Smooth muscle cell (in vitro differentiated cells): ENCODE data around the gene INF2. TPM values are rescaled to one million over a fixed set of nuclear protein-coding genes. Genes with fewer than 3 reads are reported as not detected.
"Not testable (repeated sequence)": the region's sequence is repeated elsewhere in the genome, so short reads cannot be mapped to it uniquely, and the experiment has no call there.

Source experiments
- DNase-seq: peaks from one replicate; lab custom pipeline; 2025; ENCODE audit not compliant: unreplicated experiment; lab: John Stamatoyannopoulos, UW
- H2AFZ ChIP-seq: fragments of 200-600 bp; sonication (generic); 2 replicates; pipeline ENCODE4 v1.6.0; 2016; ENCODE audit warnings: antibody characterized with exemption, low read depth, mild to moderate bottlenecking
- H3F3A ChIP-seq: fragments of 200-600 bp; sonication (generic); 2 replicates; pipeline ENCODE4 v1.6.0; 2017; ENCODE audit warnings: antibody characterized with exemption, low read depth
- H3K27ac ChIP-seq: fragments of 200-600 bp; sonication (generic); 2 replicates; pipeline ENCODE4 v1.5.1; 2016; ENCODE audit warnings: low read depth, mild to moderate bottlenecking
- H3K27me3 ChIP-seq: fragments of 200-600 bp; sonication (generic); 2 replicates; pipeline ENCODE4 v1.6.1; 2016; ENCODE audit warnings: low read depth, mild to moderate bottlenecking
- H3K36me3 ChIP-seq: fragments of 200-600 bp; sonication (generic); 2 replicates; pipeline ENCODE4 v1.5.1; 2016; ENCODE audit warnings: low read depth
- H3K4me1 ChIP-seq: fragments of 200-600 bp; sonication (generic); 2 replicates; pipeline ENCODE4 v1.5.1; 2016; ENCODE audit warnings: low read depth
- H3K4me2 ChIP-seq: fragments of 200-600 bp; sonication (generic); 2 replicates; pipeline ENCODE4 v1.6.0; 2016; ENCODE audit warnings: mild to moderate bottlenecking
- H3K4me3 ChIP-seq: fragments of 200-600 bp; sonication (generic); 2 replicates; pipeline ENCODE4 v1.5.1; 2016; ENCODE audit warnings: mild to moderate bottlenecking
- H3K79me2 ChIP-seq: fragments of 200-600 bp; sonication (generic); 2 replicates; pipeline ENCODE4 v1.6.0; 2016; ENCODE audit warnings: low read depth, mild to moderate bottlenecking
- H3K9ac ChIP-seq: fragments of 200-600 bp; sonication (generic); 2 replicates; pipeline ENCODE4 v1.6.0; 2016; ENCODE audit warnings: low read depth
- H3K9me3 ChIP-seq: fragments of 200-600 bp; sonication (generic); replicated peaks from 2 replicates; pipeline ENCODE4 v1.5.1; 2016; ENCODE audit warnings: low read depth
- H4K20me1 ChIP-seq: fragments of 200-600 bp; sonication (generic); 2 replicates; pipeline ENCODE4 v1.6.0; 2016; ENCODE audit warnings: low read depth
- WGBS: methylation state at CpG from one replicate; pipeline ENCODE4 v1.1.7; 2016; ENCODE audit warnings: low lambda C conversion rate; 5-methylcytosine and 5-hydroxymethylcytosine counted together
- polyA plus RNA-seq: library from polyadenylated mRNA; unstranded; fragments of >200 nt; fragmentation: Nextera tagmentation; extraction: Ambion mirVana; gene quantifications from 2 replicates; pipeline ENCODE4 v1.2.1, GENCODE V29; 2016
- total RNA-seq: library from RNA; depleted of rRNA; stranded (reverse); fragments of >200 nt; gene quantifications from 2 replicates; pipeline ENCODE4 v1.2.3, GENCODE V29; 2014
- TF ChIP-seq, protein P1 (sequence below): fragments of 200-600 bp; sonication (generic); IDR thresholded peaks from 2 replicates; pipeline ENCODE4 v1.5.1; 2017; ENCODE audit warnings: borderline replicate concordance, mild to moderate bottlenecking, antibody characterized with exemption; ENCODE audit not compliant: insufficient read depth, poor library complexity, severe bottlenecking

INF2 gene
- total and polyA plus RNA-seq, 2 experiments from 2014 or later, result 19.9 to 29.8 TPM

DNA sequence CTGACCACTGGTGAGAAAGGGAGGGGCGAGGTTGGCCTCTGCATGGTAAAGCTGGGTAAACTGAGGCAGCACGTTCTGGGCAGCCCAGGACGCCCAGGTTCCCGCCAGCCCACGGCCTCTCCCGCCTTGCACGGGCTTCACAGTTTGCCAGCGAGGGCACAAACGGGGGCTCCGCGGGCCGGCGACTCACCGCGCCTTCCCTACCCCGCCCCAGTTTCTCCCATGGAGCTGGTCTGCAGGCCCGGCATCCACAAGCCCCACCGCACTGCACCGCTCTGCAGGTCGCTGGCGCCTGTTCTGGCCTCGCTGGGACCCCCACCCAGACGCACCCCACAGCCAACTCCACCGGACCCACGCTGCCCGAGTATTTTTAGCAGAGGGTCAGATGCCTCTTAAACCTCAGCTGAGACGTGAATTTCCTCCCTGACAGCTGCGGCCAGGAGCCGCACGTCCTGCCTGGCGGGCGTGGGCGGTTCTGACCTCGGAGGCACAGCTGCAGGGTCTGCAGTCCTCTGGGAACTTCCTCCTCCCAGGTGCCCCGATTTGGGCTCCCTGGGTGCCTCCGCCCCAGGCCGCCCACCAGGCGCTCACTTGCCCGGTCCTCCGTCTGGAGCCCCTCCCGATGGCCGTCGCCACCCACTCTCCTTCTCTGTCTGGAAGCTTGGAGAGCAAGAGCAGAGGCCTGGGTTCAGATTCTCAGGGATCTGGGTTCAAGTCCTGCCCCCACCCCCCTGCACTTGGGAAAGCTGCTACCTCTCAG, 29.5 kb upstream of the INF2 start:
- no peaks in the 10 kb centered on the region for H3K4me1 ChIP-seq
- H3K36me3 ChIP-seq, result no peaks in the 10 kb centered on the region
- TF ChIP-seq, protein P1, sequence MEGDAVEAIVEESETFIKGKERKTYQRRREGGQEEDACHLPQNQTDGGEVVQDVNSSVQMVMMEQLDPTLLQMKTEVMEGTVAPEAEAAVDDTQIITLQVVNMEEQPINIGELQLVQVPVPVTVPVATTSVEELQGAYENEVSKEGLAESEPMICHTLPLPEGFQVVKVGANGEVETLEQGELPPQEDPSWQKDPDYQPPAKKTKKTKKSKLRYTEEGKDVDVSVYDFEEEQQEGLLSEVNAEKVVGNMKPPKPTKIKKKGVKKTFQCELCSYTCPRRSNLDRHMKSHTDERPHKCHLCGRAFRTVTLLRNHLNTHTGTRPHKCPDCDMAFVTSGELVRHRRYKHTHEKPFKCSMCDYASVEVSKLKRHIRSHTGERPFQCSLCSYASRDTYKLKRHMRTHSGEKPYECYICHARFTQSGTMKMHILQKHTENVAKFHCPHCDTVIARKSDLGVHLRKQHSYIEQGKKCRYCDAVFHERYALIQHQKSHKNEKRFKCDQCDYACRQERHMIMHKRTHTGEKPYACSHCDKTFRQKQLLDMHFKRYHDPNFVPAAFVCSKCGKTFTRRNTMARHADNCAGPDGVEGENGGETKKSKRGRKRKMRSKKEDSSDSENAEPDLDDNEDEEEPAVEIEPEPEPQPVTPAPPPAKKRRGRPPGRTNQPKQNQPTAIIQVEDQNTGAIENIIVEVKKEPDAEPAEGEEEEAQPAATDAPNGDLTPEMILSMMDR, result no peak
- H3K9me3 ChIP-seq, result no peaks in the 10 kb centered on the region
- no peaks in the 10 kb centered on the region for H3K27me3 ChIP-seq
- no peaks in the 10 kb centered on the region for H3K79me2 ChIP-seq
- no peak overlapping the region for H3K9ac ChIP-seq
- no peak overlapping the region for H2AFZ ChIP-seq
- no peaks in the 10 kb centered on the region for H4K20me1 ChIP-seq
- no peak overlapping the region for H3K27ac ChIP-seq
- WGBS, result 76% methylated on average over 36 of the region's 43 CpGs
- no peak overlapping the region for H3K4me2 ChIP-seq
- H3K4me3 ChIP-seq, result no peak overlapping the region
- no peak for DNase-seq
- no peaks in the 10 kb centered on the region for H3F3A ChIP-seq

DNA sequence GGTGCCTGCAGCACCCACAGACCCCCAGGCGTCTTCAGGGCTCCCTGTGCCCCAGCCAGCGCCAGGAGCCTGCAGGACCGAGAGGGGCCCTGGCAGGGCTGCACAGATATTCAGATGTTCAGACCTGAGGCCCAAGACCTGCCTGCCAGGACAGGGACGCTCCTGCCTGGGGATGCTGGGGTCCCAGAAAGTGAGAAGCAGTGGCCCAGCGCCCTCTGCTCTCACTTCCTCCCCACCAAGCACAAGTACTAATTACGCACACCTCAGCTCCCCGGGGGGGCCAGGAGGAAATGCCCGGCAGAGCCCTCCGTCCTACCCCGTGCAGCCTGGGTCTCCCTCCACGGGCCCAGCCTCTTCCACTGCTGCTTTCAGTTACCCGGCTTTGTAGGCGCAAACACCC, 28.8 kb upstream of the INF2 start:
- Histone ChIP-seq H3K4me2 (no peak overlapping the region), H3K79me2 (no peaks in the 10 kb centered on the region), H3K27me3 (no peaks in the 10 kb centered on the region), H3K36me3 (no peaks in the 10 kb centered on the region), H2AFZ (no peak overlapping the region), H4K20me1 (no peaks in the 10 kb centered on the region), H3K9ac (no peak overlapping the region), H3K4me3 (no peak overlapping the region), H3K27ac (no peak overlapping the region), H3F3A (peaks cover 4% of the 10 kb centered on the region), H3K9me3 (no peaks in the 10 kb centered on the region), H3K4me1 (peaks cover 4% of the 10 kb centered on the region)
- TF ChIP-seq, protein P1, result no peak
- 92% methylated on average over 13 of the region's 13 CpGs for WGBS
- no peak for DNase-seq

DNA sequence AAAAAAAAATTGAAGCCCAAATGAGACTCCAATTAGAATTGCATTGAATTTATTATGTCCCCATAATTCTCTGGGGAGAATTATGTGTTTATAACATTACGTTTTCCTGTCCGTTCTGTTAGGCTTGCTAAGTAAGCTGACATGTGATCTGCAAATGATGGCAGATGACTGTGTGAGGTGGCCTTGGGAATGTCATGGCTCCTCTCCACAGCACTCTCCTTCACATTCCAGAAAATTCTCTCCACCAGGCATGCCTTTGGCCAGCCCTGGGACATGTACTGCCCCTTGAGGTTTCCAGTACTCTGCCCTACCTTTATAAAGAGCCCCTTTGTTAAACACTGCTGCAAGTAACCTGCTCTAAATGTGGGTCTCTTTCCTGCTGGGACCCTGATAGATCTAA, 28.3 kb upstream of the INF2 start:
- Histone ChIP-seq H3K27me3 (no peaks in the 10 kb centered on the region), H3K4me2 (no peak overlapping the region), H3K4me1 (peaks cover 7% of the 10 kb centered on the region), H4K20me1 (no peaks in the 10 kb centered on the region), H3K79me2 (no peaks in the 10 kb centered on the region), H3K36me3 (no peaks in the 10 kb centered on the region), H2AFZ (no peak overlapping the region), H3K27ac (no peak overlapping the region), H3F3A (peaks cover 4% of the 10 kb centered on the region), H3K9me3 (no peaks in the 10 kb centered on the region), H3K4me3 (no peak overlapping the region), H3K9ac (no peak overlapping the region)
- TF ChIP-seq, protein P1, result no peak
- DNase-seq, result no peak
- 98% methylated on average over 2 of the region's 2 CpGs for WGBS

DNA sequence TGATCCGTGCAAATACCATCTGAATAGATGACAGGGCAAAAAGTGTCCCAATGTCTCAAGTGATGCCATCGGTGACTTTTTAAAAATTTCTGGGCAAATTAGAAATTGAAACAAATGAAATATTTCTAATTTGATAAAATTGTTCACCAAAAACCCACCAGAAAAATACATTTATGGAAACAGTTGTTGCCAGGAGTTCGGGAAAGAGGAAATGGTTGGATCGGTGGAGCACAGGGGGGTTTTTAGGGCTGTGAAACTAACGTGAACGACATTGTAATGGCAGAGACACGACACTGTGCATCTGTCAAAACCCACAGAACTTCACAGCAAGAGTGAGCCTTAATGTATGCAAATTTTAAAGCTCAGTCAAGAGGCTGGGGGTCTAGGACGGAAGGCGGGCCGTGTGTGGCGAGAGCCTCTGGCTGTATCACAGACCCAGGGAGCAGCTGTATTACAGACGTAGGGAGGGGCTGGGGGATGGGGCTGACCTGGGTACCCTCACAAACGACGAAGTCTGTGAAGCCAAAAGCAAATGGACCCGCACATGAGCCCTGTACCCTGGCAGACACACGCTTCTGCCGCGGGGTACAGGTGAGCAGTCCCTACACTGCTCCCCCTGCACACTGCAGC, 27.8 kb upstream of the INF2 start:
- not testable (repeated sequence) for H3K36me3 ChIP-seq, H3K4me2 ChIP-seq, H2AFZ ChIP-seq, H3K9ac ChIP-seq, H3K79me2 ChIP-seq, H3K4me3 ChIP-seq, DNase-seq, H3K9me3 ChIP-seq, H3F3A ChIP-seq, H3K27ac ChIP-seq, H3K27me3 ChIP-seq, H4K20me1 ChIP-seq
- whole genome bisulfite sequencing, result 85% methylated on average over 7 of the region's 18 CpGs
- H3K4me1 ChIP-seq, result peaks cover 10% of the 10 kb centered on the region

DNA sequence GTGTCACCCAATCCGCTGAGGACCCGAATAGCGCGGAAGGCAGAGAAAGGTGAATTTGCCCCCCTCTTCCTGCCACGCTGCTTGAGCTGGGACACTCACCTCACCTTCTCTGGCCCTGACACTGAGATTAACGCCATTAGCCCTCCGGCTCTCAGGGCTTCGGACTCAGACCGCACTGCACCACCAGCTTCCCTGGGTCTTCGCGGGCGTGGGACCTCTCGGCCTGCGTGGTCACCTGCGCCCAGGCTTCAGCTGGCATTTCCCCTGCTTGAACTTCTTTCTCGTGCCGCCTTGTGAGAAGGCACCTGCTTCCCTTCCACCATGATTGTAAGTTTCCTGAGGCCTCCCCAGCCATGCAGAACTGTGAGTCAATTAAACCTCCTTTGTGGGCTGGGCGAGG, 26.9 kb upstream of the INF2 start:
- H3K36me3 ChIP-seq, H4K20me1 ChIP-seq, H3K27ac ChIP-seq, H3K27me3 ChIP-seq, DNase-seq, H3K79me2 ChIP-seq, H3K4me3 ChIP-seq, H3K4me2 ChIP-seq, H3F3A ChIP-seq, H2AFZ ChIP-seq, H3K9ac ChIP-seq, H3K9me3 ChIP-seq: not testable (repeated sequence)
- 97% methylated on average over 18 of the region's 18 CpGs for WGBS
- H3K4me1 ChIP-seq, result peaks cover 10% of the 10 kb centered on the region
